MM.1S (cell line): ENCODE results near the gene SLC36A4.

Experiments
- DNase-seq: peaks from one replicate; pipeline ENCODE4 v3.0.0-alpha.2; 2015
- H2AFZ ChIP-seq: fragments of 300-600 bp; sonication (generic); 2 replicates; pipeline ENCODE4 v1.6.0; 2016; ENCODE audit warnings: antibody characterized with exemption, low read length
- H3F3A ChIP-seq: fragments of 300-600 bp; sonication (generic); 2 replicates; pipeline ENCODE4 v1.6.1; 2016; ENCODE audit warnings: mild to moderate bottlenecking, antibody characterized with exemption, low read length, moderate library complexity, mixed read lengths; ENCODE audit not compliant: insufficient read depth
- H3K27ac ChIP-seq: fragments of 300-600 bp; sonication (generic); 2 replicates; pipeline ENCODE4 v1.5.1; 2016; ENCODE audit warnings: mild to moderate bottlenecking, low read length
- H3K27me3 ChIP-seq: fragments of 300-600 bp; sonication (generic); replicated peaks from 2 replicates; pipeline ENCODE4 v1.6.0; 2016; ENCODE audit warnings: low read length; ENCODE audit not compliant: insufficient read depth
- H3K36me3 ChIP-seq: fragments of 300-600 bp; sonication (generic); replicated peaks from 2 replicates; pipeline ENCODE4 v1.6.1; 2016; ENCODE audit warnings: mild to moderate bottlenecking, low read length, mixed read lengths; ENCODE audit not compliant: insufficient read depth
- H3K4me1 ChIP-seq: fragments of 300-600 bp; sonication (generic); 2 replicates; pipeline ENCODE4 v1.6.1; 2016; ENCODE audit warnings: low read length, mixed read lengths
- H3K4me2 ChIP-seq: fragments of 300-600 bp; sonication (generic); 2 replicates; pipeline ENCODE4 v1.6.0; 2016; ENCODE audit warnings: low read depth, low read length
- H3K4me3 ChIP-seq: fragments of 300-600 bp; sonication (generic); 2 replicates; pipeline ENCODE4 v1.5.1; 2016; ENCODE audit warnings: low read length, mixed read lengths
- H3K79me2 ChIP-seq: fragments of 300-600 bp; sonication (generic); 2 replicates; pipeline ENCODE4 v1.6.1; 2016; ENCODE audit warnings: mixed run types, low read length, mixed read lengths
- H3K9ac ChIP-seq: fragments of 300-600 bp; sonication (generic); 2 replicates; pipeline ENCODE4 v1.6.1; 2016; ENCODE audit warnings: low read length, mixed read lengths
- H3K9me2 ChIP-seq: fragments of 300-600 bp; sonication (generic); replicated peaks from 2 replicates; pipeline ENCODE4 v1.6.1; 2016; ENCODE audit warnings: mild to moderate bottlenecking, low read length, mixed read lengths; ENCODE audit not compliant: insufficient read depth
- H3K9me3 ChIP-seq: fragments of 300-600 bp; sonication (generic); replicated peaks from 2 replicates; pipeline ENCODE4 v1.6.1; 2016; ENCODE audit warnings: mild to moderate bottlenecking, low read length, mixed read lengths; ENCODE audit not compliant: insufficient read depth
- H4K20me1 ChIP-seq: fragments of 300-600 bp; sonication (generic); 2 replicates; pipeline ENCODE4 v1.6.1; 2016; ENCODE audit warnings: mild to moderate bottlenecking, low read length, moderate library complexity, mixed read lengths; ENCODE audit not compliant: insufficient read depth
- CTCF ChIP-seq: fragments of 300-600 bp; sonication (generic); IDR thresholded peaks from 2 replicates; pipeline ENCODE4 v1.5.1; 2016; ENCODE audit warnings: antibody characterized with exemption, low read length, mixed read lengths
- EZH2 ChIP-seq: fragments of 300-600 bp; sonication (generic); optimal IDR thresholded peaks from 2 replicates; pipeline ENCODE3; 2017; ENCODE audit warnings: low read depth, mild to moderate bottlenecking, antibody characterized with exemption, low read length, mixed read lengths
- EZH2phosphoT487 ChIP-seq: fragments of 300-600 bp; sonication (generic); IDR thresholded peaks from 2 replicates; pipeline ENCODE4 v1.6.1; 2018; ENCODE audit warnings: antibody characterized with exemption, low read length

Gene SLC36A4

GRCh38 chr11:93143186-93143585 is 54.6 kb downstream of the SLC36A4 start:
- no peak for DNase-seq
- Histone ChIP-seq H3K27me3 (no peaks in the 10 kb centered on the region), H3K4me3 (no peak overlapping the region), H3K4me2 (no peak overlapping the region), H3K79me2 (no peaks in the 10 kb centered on the region), H3K27ac (no peak overlapping the region), H3K9ac (no peak overlapping the region), H3K9me3 (no peaks in the 10 kb centered on the region; the same call in 1 of the 2 replicates), H2AFZ (no peak overlapping the region), H4K20me1 (no peaks in the 10 kb centered on the region), H3K4me1 (no peaks in the 10 kb centered on the region), H3F3A (no peaks in the 10 kb centered on the region), H3K9me2 (no peaks in the 10 kb centered on the region), H3K36me3 (no peaks in the 10 kb centered on the region)
- TF ChIP-seq CTCF (no peak), EZH2 (no peak), EZH2phosphoT487 (no peak)

- Histone ChIP-seq H2AFZ (no peak overlapping the region), H3F3A (no peaks in the 10 kb centered on the region), H3K9ac (no peak overlapping the region), H3K9me3 (no peaks in the 10 kb centered on the region), H3K27me3 (no peaks in the 10 kb centered on the region), H3K27ac (no peak overlapping the region), H3K9me2 (no peaks in the 10 kb centered on the region), H3K4me1 (no peaks in the 10 kb centered on the region), H3K4me3 (no peak overlapping the region), H4K20me1 (no peaks in the 10 kb centered on the region), H3K36me3 (no peaks in the 10 kb centered on the region), H3K79me2 (no peaks in the 10 kb centered on the region), H3K4me2 (no peak overlapping the region)
- no peak for DNase-seq
- no peak for TF ChIP-seq EZH2phosphoT487
- TF ChIP-seq EZH2, result no peak
- no peak for TF ChIP-seq CTCF
These were observed 64.2 kb downstream of the SLC36A4 start for GRCh38 chr11:93133488-93134109.

- H3K79me2 ChIP-seq, result no peaks in the 10 kb centered on the region
- H3K9me2 ChIP-seq, result no peaks in the 10 kb centered on the region
- H4K20me1 ChIP-seq, result no peaks in the 10 kb centered on the region
- no peaks in the 10 kb centered on the region for H3K4me1 ChIP-seq
- H3K27ac ChIP-seq, result no peak overlapping the region
- H3K4me3 ChIP-seq, result no peak overlapping the region
- H3K9me3 ChIP-seq, result no peaks in the 10 kb centered on the region
- no peaks in the 10 kb centered on the region for H3K27me3 ChIP-seq
- no peak overlapping the region for H2AFZ ChIP-seq
- DNase-seq, result no peak
- TF ChIP-seq EZH2 (no peak), CTCF (no peak), EZH2phosphoT487 (no peak)
- no peaks in the 10 kb centered on the region for H3F3A ChIP-seq
- H3K4me2 ChIP-seq, result no peak overlapping the region
- H3K36me3 ChIP-seq, result no peaks in the 10 kb centered on the region
- no peak overlapping the region for H3K9ac ChIP-seq
These were observed 65.0 kb downstream of the SLC36A4 start for GRCh38 chr11:93132836-93133235.
